Amniotic stem cell (primary cell): ENCODE results near the gene CCDC32.
"Not testable (repeated sequence)": the region's sequence is repeated elsewhere in the genome, so short reads cannot be mapped to it uniquely, and the experiment has no call there.

Experiments used
- DNase-seq: peaks from one replicate; lab custom pipeline; 2025; lab: John Stamatoyannopoulos, UW

The CCDC32 gene

GRCh38 chr15:40564591-40565332 lies at the start of gene CCDC32:
CCDC32 (minus strand) TSS chr15:40565042; CDS start chr15:40563015, 2,027 bp downstream.
- DNase-seq = peak; percentile 99

DNA sequence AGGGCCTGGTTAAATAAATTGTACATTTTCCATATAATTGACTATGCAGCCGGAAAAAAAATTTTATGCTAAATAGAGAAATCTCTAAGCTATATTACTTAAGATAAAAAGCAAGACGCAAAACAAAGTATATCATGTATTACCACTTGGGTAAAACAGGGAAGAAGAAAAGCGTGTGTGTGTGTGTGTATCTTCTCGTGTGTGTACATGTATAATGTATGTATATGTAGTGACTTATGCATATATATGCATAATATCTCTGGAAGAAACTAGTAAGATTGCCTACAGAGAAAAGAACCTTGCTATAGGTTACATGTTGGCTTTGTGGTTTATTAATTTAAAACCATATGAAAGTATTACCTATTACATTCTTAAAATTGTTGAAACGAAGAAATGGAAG lies 48.2 kb upstream of the CCDC32 start:
- DNase-seq = no peak

DNA sequence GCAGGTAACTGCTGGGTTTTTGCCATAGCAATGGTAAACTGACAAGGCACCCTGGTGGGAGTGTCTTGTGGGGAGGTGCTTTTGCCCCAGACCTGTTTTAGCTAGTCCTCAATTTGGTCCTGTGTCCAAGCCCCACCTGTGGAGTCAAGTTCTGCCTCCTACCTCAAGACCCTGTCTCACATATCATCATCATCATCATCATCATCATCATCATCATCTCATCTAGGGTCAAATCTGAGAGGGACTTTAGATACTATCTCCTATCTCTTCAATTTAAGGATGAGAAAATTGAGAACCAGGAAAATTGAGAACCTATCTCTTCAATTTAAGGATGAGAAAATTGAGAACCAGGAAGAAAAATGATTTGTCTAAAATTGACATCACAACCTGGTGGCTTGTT lies 39.1 kb upstream of the CCDC32 start:
- no peak for DNase-seq

DNA sequence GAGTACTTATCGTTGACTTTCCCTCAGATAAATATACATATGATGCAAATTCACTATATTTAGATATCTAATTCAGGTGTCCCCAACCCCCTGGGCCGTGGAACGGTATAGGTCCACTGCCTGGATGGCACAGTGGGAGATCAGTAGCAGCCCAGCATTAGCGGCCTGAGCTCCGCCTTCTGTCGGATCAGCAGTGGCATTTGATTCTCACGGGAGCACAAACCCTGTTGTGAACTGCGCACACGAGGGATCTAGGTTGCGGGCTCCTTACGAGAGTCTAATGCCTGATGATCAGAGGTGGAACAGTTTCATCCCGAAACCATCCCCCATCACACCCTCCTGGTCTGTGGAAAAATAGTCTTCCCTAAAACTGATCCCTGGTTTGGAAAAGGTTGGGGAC lies 36.1 kb upstream of the CCDC32 start:
- DNase-seq = no peak

- no peak for DNase-seq
These were observed 33.8 kb upstream of the CCDC32 start for GRCh38 chr15:40598672-40599071.

- DNase-seq = no peak
These were observed 33.3 kb upstream of the CCDC32 start for GRCh38 chr15:40598126-40598525.

GRCh38 chr15:40597024-40597423 lies 32.2 kb upstream of the CCDC32 start:
- DNase-seq = no peak

DNA sequence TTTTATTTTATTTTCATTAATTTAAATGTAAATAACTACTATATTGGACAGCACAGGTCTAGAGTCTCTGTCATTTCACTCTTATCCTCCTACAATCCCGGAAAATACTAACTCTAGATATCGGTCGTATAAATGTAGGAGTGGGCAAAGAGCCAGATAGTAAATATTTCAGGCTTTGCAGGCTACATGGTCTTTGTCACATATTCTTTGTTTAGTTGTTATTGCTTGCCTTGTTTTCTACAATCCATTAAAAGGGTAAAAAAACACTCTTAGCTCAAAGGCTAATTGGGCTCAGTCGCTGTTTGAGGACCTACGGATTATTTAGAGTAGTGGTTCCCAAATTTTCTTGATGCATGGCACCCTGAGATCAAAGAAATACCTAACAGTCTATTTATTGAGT lies 30.9 kb upstream of the CCDC32 start:
- no peak for DNase-seq

DNA sequence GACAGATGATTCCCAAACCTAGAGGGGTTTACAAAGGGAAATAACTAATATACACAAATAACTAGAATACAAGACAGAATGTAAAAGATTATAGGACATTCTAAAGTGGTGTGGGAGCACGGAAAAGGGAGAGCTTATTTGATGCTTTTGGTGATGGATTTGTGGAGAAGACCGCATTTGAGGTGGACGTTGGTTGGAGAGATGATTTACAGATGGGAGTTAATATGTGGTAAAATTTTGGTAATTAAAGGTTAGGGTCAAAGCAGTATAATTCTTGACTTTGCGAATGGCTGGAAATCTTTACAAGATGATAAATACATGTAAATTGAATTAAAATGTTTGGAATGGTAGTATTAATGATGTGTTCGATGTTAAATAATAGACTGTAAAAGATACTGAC lies 30.4 kb upstream of the CCDC32 start:
- no peak for DNase-seq

DNA sequence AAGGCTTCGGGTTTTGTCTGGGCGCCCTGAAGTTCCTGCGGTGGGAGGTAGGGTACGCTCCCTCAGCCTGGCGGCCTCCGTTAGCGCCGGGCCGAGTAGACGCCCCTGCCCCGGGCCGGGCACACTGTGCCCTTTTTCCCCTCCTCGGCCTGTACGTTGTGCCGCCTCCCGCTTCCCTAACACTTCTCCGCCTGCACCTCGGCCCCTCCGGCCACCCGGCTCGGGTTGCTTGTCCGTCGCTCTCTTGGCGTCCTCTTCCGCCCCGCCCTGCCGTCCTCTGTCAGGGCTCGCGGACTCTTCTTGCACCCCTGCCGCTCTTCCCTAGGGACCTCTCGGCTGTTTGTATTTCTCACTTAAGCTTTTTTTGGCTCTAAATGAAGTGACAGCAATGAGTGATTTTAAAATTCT lies 29.6 kb upstream of the CCDC32 start:
- peak; percentile 22 for DNase-seq

- DNase-seq = peak; percentile 82
These were observed 29.0 kb upstream of the CCDC32 start, which contains the start of gene KNL1 for GRCh38 chr15:40593588-40594428. KNL1 (plus strand) TSS chr15:40594249; CDS start chr15:40602932, 8,683 bp downstream.

- no peak for DNase-seq
These were observed 28.3 kb upstream of the CCDC32 start for GRCh38 chr15:40593165-40593564.

GRCh38 chr15:40591389-40591788 lies 26.5 kb upstream of the CCDC32 start:
- DNase-seq = no peak

- DNase-seq = no peak
These were observed 25.8 kb upstream of the CCDC32 start for GRCh38 chr15:40590667-40591050.

DNA sequence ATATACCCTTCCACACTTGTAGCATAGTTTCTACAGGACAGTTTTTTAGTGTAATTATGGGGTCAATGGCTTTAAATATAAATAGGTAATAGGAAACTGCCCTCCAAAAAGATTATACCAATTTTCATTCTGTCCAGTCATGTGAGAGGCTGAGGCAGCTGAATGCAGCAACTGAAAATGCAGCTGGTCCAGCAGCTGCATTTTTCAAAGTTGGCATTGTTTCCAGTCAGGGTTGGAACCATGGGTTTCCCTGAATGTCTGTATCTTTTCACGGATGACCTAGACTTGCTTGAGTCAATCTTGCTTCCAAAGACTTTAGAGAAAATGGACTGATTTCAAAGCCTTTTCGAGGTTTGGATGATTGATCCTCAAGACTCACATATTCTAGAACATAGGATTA lies 19.3 kb upstream of the CCDC32 start:
- no peak for DNase-seq

DNA sequence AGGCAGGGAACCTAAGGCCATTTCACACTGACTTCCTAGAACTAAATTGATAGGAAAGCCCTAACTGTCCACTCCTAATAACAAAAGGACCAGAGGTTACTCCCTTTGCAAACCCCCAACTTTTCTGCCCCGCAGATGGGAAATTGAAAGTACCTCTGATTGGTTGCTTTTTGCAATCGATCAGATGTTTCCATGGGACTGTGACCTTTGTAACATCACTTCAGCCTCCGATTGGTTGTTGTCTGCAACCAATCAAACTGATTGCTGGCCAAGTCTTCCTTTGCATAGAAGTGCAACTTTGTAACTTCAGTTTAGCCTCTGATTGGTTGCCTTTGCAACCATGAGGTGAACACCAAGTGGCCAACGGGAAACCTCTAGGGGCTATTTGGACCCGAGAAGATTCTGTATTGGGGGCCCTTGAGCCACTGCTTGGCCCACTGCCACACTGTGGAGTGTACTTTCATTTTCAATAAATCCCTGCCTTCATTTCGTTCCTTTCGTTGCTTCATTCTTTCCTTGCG lies 17.9 kb upstream of the CCDC32 start:
- peak; percentile 31 for DNase-seq

GRCh38 chr15:40581796-40582195 lies 17.0 kb upstream of the CCDC32 start:
- DNase-seq = not testable (repeated sequence)

DNA sequence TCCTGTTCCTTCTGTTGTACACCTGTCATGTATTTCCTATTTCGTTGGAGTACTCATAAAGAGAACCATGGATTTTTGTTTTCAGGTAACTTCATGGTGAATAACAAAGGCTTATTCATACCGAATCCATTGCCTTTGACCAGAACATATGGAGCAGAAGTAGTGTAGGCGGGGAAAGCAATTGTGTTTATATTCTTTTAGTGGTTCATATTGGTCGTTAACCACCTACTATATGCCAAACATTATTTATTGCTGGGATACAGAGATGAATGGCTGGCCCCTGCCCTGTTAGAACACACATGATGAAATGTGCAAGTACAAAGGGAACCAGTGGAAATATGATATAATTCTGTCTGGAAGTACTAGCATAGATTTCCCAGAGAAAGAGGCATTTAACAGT lies 14.1 kb upstream of the CCDC32 start:
- DNase-seq = no peak

GRCh38 chr15:40576914-40577313 lies 12.1 kb upstream of the CCDC32 start:
- DNase-seq = not testable (repeated sequence)

DNA sequence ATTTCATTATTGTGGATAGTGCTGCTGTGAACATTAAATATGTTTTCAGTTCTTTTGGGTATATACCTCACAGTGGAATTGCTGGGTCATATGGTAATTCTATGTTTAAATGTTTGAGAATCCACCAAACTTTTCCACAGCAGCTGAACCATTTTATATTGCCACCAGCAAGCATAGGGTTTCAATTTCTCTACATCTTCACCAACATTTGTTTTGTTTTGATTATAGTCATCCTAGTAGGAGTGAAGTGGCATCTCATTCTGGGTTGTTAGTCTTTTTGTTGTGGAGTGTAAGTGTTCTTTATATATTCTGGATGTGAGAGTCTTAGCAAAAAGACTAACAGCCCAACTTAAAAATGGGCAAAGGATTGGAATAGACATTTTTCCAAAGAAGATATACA lies 10.3 kb upstream of the CCDC32 start:
- no peak for DNase-seq

DNA sequence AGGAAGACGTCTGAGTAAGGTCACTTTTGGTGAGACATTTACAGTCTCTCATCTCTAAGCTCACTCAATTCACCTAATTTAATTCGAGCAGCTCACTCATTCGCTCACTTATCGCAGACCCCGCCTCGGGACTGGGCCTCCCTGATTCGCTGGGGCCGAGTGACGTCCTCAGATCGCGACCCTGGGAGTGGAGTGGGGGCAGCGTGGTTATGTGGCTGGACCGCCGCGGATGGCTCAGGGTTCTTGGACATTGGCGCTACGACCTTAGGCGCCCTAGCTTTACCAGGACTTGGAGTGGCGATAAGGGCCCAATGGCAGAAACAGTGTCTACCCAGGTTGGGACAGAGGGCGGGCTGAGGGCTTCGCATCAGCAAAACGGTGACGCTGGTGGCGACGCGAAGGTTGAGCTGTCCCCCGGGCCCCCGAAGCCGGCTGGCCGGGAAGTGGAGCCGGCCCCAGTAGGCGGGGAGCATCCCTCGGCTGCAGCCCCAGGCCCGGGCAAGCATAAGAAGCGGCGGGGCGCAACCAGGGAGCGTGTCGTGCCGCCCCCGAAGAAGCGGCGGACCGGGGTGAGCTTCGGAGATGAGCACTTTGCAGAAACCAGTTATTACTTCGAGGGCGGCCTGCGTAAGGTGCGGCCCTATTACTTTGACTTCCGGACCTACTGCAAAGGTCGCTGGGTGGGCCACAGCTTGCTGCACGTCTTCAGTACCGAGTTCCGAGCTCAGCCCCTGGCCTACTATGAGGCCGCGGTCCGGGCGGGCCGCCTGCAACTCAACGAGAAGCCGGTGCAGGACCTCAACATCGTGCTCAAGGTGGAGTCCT lies 4.5 kb upstream of the CCDC32 start, which contains the start of gene RPUSD2:
RPUSD2 (plus strand) TSS at position 171 of the 825 bp plus-strand sequence; CDS start at position 210, 39 bp downstream.
- DNase-seq = peak; percentile 83

GRCh38 chr15:40567111-40567510 lies 2.3 kb upstream of the CCDC32 start:
- no peak for DNase-seq
